HUES64 (cell line): ENCODE results near the gene BBS9.

Source experiments
- H3K27ac ChIP-seq: 2 replicates; pipeline ENCODE4 v1.7.0; 2013; ENCODE audit warnings: low read depth, low read length, inconsistent platforms
- H3K27me3 ChIP-seq: 2 replicates; pipeline ENCODE4 v1.6.1; 2013; ENCODE audit warnings: mild to moderate bottlenecking, low read length; ENCODE audit not compliant: insufficient read depth
- H3K36me3 ChIP-seq: 2 replicates; pipeline ENCODE4 v1.6.1; 2013; ENCODE audit warnings: mild to moderate bottlenecking, low read length; ENCODE audit not compliant: insufficient read depth
- H3K4me1 ChIP-seq: 2 replicates; pipeline ENCODE4 v1.6.1; 2013; ENCODE audit warnings: mild to moderate bottlenecking, low read length, moderate library complexity; ENCODE audit not compliant: insufficient read depth
- H3K4me3 ChIP-seq: 2 replicates; pipeline ENCODE4 v1.5.1; 2013; ENCODE audit warnings: mild to moderate bottlenecking, low read length, moderate library complexity
- H3K9ac ChIP-seq: 2 replicates; pipeline ENCODE4 v1.6.1; 2013; ENCODE audit warnings: mild to moderate bottlenecking, low read depth, low read length
- H3K9me3 ChIP-seq: 2 replicates; pipeline ENCODE4 v1.6.1; 2013; ENCODE audit warnings: low read depth, low read length; ENCODE audit not compliant: insufficient read depth
- WGBS: fragments of 150-250, 120-280 bp; methylation state at CpG from one replicate; pipeline ENCODE4 v1.1.7; 2013; ENCODE audit warnings: missing lambda C conversion rate; 5-methylcytosine and 5-hydroxymethylcytosine counted together

The BBS9 gene

DNA sequence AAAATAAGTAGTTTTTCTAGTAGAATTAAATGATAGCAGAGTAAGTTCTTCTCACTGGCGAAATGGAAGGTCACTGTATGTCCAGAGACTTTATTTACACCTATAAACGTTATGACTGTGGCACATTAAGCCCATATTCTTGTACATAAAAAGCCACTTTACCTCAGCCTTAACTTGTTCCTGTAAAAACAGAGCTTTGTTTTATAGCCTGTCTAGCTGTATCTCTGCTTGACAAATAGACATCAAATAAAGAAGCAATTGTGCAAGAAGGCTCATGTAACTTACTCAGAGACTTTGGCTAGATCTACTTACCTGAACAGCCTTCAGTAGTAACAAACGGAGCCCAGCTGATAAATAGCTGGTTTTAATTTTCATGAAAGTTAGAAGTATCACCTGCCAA is 451.9 kb downstream of the BBS9 start:
- Histone ChIP-seq H3K36me3 (no peaks in the 10 kb centered on the region), H3K9me3 (no peaks in the 10 kb centered on the region), H3K4me1 (no peaks in the 10 kb centered on the region), H3K27ac (no peak overlapping the region), H3K9ac (no peak overlapping the region), H3K27me3 (no peaks in the 10 kb centered on the region), H3K4me3 (no peak overlapping the region)
- WGBS, result 93% methylated on average over 3 of the region's 3 CpGs

DNA sequence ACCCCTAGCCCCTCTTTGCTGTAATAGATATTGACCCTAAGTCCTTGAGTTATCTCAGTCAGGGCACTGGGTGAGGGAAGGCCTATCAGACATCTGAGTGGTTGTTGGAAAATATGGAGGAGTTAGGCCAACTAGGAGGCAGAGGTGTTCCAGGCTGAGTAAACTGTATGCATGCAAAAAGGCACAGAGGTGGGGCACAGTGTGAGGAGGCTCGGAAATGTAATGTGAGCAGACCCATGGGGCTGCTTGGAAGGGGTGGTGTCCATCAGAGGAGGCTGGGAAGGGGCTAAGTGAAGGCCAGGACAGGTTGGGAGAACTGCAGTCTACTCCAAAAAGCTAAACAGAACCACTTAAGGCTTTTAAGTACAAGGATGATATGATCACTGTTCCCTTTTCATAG is 452.7 kb downstream of the BBS9 start:
- Histone ChIP-seq H3K9me3 (no peaks in the 10 kb centered on the region), H3K4me1 (no peaks in the 10 kb centered on the region), H3K9ac (no peak overlapping the region), H3K36me3 (no peaks in the 10 kb centered on the region), H3K27me3 (no peaks in the 10 kb centered on the region), H3K4me3 (no peak overlapping the region), H3K27ac (no peak overlapping the region)
- 84% methylated on average over 1 of the region's 1 CpG for WGBS

DNA sequence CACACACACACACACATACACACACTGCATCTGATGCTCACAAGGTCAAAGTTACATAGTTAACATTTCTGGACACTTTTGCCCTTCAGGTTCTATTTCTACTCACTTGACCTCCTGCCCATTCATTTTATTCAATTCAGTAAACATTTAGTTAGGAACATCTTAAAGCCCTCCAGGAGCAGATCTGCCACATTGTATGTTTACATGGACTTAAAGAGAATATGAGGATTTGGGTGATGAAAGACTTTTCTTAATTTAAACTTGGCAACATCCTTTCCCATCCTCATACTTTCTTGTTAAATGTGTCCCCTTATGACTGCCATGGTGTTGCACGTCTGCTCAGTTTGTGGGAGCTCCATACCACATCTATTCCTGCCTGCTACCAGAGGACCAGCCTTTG is 453.2 kb downstream of the BBS9 start:
- Histone ChIP-seq H3K4me1 (no peaks in the 10 kb centered on the region), H3K36me3 (no peaks in the 10 kb centered on the region), H3K27me3 (no peaks in the 10 kb centered on the region), H3K9me3 (no peaks in the 10 kb centered on the region), H3K4me3 (no peak overlapping the region), H3K9ac (no peak overlapping the region), H3K27ac (no peak overlapping the region)
- 79% methylated on average over 1 of the region's 1 CpG for WGBS

DNA sequence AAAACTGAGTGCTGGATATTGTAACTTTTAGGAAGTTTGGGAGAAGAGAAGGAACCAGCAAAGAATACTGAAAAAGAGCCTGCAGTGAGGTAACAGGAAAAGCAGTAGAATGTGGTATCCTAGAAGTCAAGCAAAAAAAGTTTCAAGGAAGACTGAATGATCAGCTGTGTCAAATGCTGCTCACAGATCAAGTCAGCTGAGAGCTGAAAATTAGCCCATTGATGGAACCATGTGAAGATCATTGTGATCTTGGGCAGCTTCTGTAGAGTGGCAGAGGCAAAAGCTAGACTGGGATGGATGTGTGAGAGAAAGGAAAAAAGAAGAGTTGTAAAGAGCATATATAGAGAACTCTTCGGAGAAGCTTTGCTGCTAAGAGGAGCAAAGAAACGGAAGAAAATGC is 460.5 kb downstream of the BBS9 start:
- no peaks in the 10 kb centered on the region for H3K36me3 ChIP-seq
- H3K4me1 ChIP-seq, result peaks cover 5% of the 10 kb centered on the region; the same call in 1 of the 2 replicates
- no peak overlapping the region for H3K4me3 ChIP-seq
- no peaks in the 10 kb centered on the region for H3K9me3 ChIP-seq
- no peaks in the 10 kb centered on the region for H3K27me3 ChIP-seq
- H3K27ac ChIP-seq, result no peak overlapping the region
- WGBS, result 95% methylated on average over 2 of the region's 2 CpGs
- H3K9ac ChIP-seq, result no peak overlapping the region

DNA sequence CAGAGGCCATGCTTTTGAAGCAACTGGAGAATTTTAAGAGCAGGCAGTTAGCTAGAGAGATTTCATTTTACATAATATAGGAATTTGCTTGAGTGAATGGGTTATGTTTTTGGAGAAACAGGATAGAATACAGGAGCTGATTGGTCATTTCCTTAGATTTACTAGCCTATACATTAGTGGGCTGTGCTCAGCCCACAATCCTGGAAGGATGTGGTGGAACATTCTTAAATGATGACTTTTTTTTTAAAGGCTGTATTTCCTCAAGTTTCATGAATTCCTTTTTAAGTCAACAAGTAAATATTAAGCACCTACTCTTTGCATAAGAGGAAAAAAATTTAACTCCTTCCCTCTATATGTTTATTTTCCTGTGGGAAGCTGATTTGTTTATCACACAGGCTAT is 461.6 kb downstream of the BBS9 start:
- H3K27me3 ChIP-seq, result no peaks in the 10 kb centered on the region
- no peak overlapping the region for H3K4me3 ChIP-seq
- no peaks in the 10 kb centered on the region for H3K36me3 ChIP-seq
- no peaks in the 10 kb centered on the region for H3K9me3 ChIP-seq
- H3K4me1 ChIP-seq, result peaks cover 5% of the 10 kb centered on the region; the same call in 1 of the 2 replicates
- H3K27ac ChIP-seq, result no peak overlapping the region
- H3K9ac ChIP-seq, result no peak overlapping the region

DNA sequence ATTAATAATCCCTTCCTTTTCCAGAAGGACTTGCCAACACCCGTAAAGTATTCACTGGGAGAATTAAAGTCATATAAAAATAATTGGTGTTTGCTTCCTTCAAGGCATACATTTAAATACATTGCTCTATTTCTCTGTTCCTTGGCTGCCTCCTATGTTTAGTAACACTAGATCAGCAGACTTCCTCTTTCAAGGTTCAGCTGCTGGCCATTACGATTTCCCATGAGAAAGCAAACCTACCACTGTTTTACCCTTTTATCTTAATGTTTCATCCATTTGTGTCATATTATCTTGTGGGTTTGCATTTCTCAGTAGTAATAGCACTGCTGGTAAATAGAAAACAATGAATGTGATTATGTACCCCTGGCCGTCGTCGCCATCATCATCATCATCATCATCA is 462.1 kb downstream of the BBS9 start:
- peaks cover 5% of the 10 kb centered on the region; the same call in 1 of the 2 replicates for H3K4me1 ChIP-seq
- no peak overlapping the region for H3K4me3 ChIP-seq
- H3K27me3 ChIP-seq, result no peaks in the 10 kb centered on the region
- H3K9me3 ChIP-seq, result no peaks in the 10 kb centered on the region
- 94% methylated on average over 1 of the region's 5 CpGs for WGBS
- no peak overlapping the region for H3K27ac ChIP-seq
- H3K9ac ChIP-seq, result no peak overlapping the region
- H3K36me3 ChIP-seq, result no peaks in the 10 kb centered on the region

DNA sequence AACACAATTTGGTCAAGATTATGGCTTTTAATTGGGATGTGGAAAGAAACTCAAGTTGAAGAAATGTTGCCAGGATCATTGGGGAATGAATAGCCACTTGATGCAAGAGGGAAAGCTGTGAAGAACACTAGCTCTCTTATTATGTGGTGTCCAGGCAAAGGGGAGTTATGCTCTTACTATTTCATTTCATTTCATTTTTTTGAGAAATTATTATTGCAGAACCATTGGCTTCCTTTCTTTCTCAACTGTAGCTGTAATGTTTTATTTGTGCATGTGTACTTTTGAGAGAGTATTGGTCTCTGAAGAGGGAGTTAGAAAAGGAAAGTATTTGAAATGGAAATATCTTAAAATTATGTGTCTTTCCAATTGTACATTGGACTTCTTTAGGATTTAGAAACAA is 463.4 kb downstream of the BBS9 start:
- Histone ChIP-seq H3K9me3 (no peaks in the 10 kb centered on the region), H3K9ac (no peak overlapping the region), H3K4me1 (peaks cover 5% of the 10 kb centered on the region; the same call in 1 of the 2 replicates), H3K27ac (no peak overlapping the region), H3K4me3 (no peak overlapping the region), H3K27me3 (no peaks in the 10 kb centered on the region), H3K36me3 (no peaks in the 10 kb centered on the region)

DNA sequence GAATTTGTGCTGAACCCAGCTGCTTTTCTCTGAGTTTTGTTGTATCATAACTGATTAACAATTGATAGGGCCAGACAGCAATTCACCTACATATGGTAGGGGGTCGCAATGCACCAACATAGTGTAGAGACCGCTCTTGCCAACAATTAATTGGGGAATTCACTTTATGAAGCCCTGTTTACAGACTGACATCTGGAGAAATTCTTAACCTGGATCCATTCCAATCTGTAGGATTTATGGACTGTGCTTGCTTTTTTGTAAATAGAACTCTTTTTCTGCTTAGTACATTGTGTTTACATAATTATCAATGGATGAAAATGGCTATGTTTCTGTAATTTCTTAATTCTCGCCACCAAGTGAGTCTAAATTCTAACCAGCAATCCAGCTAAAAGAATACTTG is 464.2 kb downstream of the BBS9 start:
- H3K9me3 ChIP-seq, result no peaks in the 10 kb centered on the region
- no peaks in the 10 kb centered on the region for H3K36me3 ChIP-seq
- H3K4me1 ChIP-seq, result peaks cover 5% of the 10 kb centered on the region; the same call in 1 of the 2 replicates
- no peak overlapping the region for H3K27ac ChIP-seq
- H3K9ac ChIP-seq, result no peak overlapping the region
- no peaks in the 10 kb centered on the region for H3K27me3 ChIP-seq
- H3K4me3 ChIP-seq, result no peak overlapping the region
- whole genome bisulfite sequencing, result 94% methylated on average over 3 of the region's 3 CpGs

DNA sequence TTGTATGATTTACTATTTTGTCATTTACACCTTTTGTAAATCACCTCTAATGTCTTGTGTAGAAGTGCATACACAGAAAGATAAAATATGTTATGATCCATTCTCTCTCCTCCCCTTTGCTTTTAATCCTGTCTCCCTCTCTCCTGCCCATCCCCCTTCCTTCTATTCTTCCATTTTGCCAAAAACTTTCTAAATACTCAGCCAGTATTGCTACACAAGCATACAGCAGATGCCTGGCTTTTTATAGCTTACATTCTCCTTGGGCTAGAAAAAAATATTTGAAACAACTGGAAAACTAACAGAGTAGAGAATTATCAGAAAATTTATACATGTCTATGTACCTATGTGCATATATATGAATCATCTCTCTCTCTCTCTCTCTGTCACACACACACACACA is 467.3 kb downstream of the BBS9 start:
- H3K27ac ChIP-seq, result no peak overlapping the region
- no peaks in the 10 kb centered on the region for H3K36me3 ChIP-seq
- H3K9me3 ChIP-seq, result no peaks in the 10 kb centered on the region
- peaks cover 12% of the 10 kb centered on the region for H3K4me1 ChIP-seq
- H3K27me3 ChIP-seq, result no peaks in the 10 kb centered on the region
- H3K9ac ChIP-seq, result no peak overlapping the region
- H3K4me3 ChIP-seq, result no peak overlapping the region

DNA sequence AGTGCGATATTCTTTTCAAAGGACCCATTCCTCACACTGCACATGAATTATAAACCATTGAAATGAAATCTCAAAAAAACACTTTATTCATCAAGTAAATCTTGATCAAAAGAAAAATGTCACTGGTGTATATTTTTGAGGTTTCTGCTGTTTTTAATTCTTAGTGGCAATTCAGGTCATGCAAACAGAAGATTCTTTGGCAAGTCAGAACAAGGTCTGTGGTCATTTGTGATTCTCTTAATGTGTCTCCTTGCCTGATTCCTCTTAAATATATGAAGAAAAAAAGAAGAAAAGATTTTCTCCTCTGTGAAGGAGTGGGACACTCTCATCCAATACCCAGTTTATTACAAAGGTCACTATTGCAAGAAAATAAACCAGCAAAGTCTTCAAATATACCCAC is 467.8 kb downstream of the BBS9 start:
- no peak overlapping the region for H3K27ac ChIP-seq
- no peak overlapping the region for H3K9ac ChIP-seq
- H3K9me3 ChIP-seq, result no peaks in the 10 kb centered on the region
- H3K4me1 ChIP-seq, result peaks cover 12% of the 10 kb centered on the region
- H3K4me3 ChIP-seq, result no peak overlapping the region
- 100% methylated on average over 1 of the region's 1 CpG for WGBS
- no peaks in the 10 kb centered on the region for H3K27me3 ChIP-seq
- H3K36me3 ChIP-seq, result no peaks in the 10 kb centered on the region

DNA sequence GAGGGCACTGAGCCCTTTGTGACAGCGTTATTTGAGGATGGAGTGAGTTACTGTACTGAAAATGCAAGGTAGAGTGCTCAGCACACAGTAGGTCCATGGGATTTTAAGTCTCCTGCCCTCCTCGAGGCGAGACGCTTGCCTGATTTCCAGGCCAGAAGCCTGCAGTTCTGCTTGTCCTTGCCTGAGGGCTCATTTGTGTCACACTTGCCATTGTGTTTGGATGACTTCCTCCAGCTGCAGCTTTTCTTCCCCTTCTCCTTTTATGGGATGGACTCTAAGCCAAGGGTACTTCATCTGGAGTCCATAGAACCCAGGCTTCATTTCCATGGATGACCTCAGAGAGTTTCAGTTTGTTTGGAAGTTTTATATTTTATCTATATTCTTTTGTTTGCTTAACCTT is 471.7 kb downstream of the BBS9 start:
- 90% methylated on average over 4 of the region's 4 CpGs for WGBS
- no peak overlapping the region for H3K4me3 ChIP-seq
- H3K27me3 ChIP-seq, result no peaks in the 10 kb centered on the region
- H3K27ac ChIP-seq, result no peak overlapping the region
- H3K4me1 ChIP-seq, result peaks cover 7% of the 10 kb centered on the region; the same call in 1 of the 2 replicates
- no peaks in the 10 kb centered on the region for H3K9me3 ChIP-seq
- H3K9ac ChIP-seq, result no peak overlapping the region
- no peaks in the 10 kb centered on the region for H3K36me3 ChIP-seq

DNA sequence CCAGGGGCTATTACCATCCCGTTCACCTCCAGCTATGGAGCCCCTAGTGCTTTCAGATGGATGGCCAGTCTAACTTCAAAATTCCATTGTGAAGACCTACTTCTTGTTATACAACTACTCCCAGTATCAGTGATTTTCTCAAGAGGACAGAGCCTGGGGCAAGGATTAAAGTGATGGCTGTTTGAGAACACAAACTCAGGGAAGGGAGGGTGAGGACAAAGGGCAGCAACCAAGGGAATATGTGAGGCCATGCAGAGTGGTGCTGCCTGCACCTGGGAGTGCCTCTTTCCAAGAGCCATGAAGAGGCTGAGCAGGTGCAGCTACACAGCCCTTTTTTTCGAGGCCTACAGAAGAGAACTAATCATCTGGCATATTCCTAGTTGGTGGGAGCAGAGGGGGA is 472.5 kb downstream of the BBS9 start:
- Histone ChIP-seq H3K27me3 (no peaks in the 10 kb centered on the region), H3K27ac (no peak overlapping the region), H3K4me3 (no peak overlapping the region), H3K4me1 (peaks cover 7% of the 10 kb centered on the region; the same call in 1 of the 2 replicates), H3K9me3 (no peaks in the 10 kb centered on the region), H3K9ac (no peak overlapping the region), H3K36me3 (no peaks in the 10 kb centered on the region)
- WGBS, result 93% methylated on average over 2 of the region's 2 CpGs
